Measurements from ENCODE around the gene MED22.

Gene MED22

GRCh38 chr9:133355881-133356357 lies 8.0 kb upstream of the MED22 start:
- peak; percentile 65 for DNase-seq (ENCODE audit: low spot score)

DNA sequence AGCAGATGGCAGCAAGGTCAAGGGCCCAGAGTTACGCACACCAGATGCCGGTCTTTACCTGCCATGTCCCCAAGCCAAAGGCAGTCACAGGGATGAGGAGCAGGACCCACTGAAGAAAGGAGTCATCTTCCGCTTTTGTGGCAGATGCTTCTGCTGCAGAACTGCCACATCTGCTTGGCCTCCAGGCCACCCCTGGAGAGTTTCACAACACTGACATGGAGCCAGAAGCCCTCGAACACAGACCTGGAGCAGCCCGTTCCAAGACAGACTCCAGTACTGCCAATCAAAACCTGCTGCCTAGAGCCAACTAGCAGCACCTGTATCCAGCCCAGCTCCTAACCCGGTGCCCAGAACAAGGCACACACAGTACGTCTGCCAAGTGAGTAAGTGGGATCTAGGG lies 6.8 kb upstream of the MED22 start:
- peak; percentile 27 for DNase-seq (ENCODE audit: low spot score)

DNA sequence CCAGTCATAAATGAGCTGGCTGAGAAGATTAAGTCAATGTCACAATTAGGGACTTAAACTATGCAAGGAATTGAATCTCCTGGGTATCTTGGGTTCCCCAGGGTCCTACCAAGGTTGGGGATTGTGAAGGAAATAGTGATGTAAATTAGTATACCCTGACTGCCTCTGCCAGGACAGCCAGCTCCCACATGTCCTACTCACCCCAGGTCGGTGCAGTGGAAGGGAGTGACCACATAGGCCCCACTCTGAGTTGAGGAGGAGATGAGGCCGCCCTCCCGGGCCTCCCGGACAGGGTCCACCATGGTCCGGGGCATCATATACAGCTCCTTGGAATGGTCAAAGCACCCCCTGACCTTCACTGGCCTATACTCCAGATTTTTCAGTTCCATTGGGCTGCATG lies 5.6 kb upstream of the MED22 start:
- no peak for DNase-seq (ENCODE audit: low spot score)

DNA sequence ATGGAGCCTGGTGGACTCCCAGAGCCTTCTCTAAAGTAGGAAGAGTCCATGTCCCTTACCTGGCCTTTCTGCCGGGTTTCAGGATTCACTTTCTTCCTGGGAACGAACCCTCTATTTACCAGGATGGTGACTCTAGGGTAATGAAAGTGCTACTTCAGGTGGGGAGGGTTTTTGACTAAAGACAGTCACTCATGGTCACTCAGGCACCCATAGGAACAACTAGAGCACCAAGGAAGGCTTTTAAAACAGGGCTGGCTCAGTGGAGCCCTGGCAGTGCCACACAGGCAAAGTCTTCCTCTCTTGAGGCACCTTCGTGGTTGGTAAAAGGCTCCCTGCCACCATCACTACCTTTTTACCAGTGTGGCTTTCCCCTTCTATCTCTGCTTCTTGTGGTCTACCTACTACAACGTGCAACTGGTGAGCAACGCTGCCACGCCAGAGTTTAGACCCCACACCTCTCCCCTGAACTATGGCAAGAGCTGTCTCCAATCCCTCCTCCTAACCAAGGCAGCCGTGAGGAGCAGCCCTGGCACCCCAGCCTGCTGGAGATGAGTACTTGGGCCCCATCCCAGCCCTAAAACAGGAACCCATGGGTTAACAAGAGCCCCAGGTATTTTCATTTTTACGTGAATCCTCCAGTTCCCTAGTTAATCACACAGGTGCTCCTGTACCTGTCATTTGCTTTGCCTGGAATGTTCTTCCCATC lies 4.9 kb upstream of the MED22 start:
- DNase-seq (ENCODE audit: low spot score): no peak

DNA sequence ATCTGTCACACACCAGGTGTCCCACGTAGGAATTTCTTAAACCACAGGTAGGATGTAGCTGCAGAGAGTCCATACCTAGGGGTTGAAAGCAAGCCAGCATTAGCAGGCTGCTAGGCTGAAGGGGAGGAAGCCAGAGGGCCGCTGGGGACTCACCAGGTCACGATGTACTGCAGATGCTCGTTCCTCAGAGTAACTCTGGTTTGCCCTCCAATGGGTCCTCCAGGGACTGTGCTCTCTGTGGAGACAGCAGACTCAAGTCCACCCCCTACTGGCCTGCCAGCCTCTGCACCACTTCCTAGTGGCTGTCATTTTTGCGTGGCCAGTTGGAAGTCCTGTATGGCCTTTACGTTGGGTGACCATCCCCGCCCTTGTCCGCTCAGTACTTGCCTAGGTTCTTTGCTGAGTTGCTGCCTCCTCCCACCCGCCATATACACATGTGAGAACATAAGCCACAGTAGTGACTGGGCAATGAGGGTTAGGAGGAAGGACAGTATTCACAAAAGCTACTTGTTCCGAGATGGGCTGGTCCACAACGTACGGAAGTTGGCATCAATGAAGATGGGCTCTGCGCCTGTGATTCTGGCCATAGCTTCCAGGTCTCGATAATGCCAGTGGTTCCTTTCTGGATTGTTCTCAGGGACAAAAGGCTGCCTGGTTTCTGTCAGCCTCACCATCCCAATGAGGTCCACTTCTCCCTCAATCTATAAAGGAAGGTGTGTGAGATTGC lies 4.1 kb upstream of the MED22 start:
- peak; percentile 80 for DNase-seq (ENCODE audit: low spot score)

GRCh38 chr9:133351526-133351907 lies 3.6 kb upstream of the MED22 start:
- no peak for DNase-seq (ENCODE audit: low spot score)

- DNase-seq (ENCODE audit: low spot score): no peak
These were observed 2.2 kb upstream of the MED22 start for GRCh38 chr9:133349965-133350616.

DNA sequence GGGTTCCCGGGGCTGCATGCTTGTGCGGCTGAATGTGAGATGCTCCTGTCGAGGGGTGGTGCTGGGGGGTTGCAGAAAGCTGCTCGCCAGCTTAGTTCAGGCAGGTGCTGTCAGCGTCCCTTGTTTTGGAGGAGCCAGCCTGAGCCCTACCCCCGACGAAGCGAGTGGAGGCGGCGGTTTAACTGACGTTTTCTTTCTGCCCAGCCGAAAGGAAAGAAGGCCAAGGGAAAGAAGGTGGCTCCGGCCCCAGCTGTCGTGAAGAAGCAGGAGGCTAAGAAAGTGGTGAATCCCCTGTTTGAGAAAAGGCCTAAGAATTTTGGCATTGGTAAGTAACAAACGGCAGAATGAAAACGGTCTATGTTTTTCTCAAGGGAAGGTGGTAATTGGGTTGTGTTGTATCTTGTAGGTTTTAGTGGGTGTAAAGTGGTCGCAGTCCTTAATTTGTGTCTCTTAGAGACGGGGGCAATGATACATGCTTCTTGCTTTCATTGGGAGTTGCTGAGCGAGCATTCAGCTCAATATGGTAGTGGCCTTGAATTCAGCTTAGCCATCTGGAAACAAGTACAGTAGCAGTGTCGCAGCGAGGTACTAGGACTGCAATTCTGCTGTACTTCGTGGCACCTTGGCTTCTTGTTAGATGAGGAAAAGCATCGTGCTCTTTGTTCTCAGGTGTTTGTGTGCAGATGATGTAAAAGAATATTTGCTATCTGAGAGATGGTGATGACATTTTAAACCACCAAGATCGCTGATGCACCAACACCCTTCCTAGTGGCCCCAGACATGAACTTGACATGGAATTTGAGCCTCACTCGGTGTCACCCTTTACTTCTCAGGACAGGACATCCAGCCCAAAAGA lies 1.0 kb upstream of the MED22 start:
- DNase-seq (ENCODE audit: low spot score): no peak

- peak; percentile 41 for DNase-seq (ENCODE audit: low spot score)
These were observed 381 bp downstream of the MED22 start for GRCh38 chr9:133347515-133347984.

GRCh38 chr9:133346021-133346785 lies 1.7 kb downstream of the MED22 start:
- DNase-seq (ENCODE audit: low spot score): no peak

GRCh38 chr9:133345596-133345995 lies 2.3 kb downstream of the MED22 start:
- DNase-seq (ENCODE audit: low spot score): no peak

DNA sequence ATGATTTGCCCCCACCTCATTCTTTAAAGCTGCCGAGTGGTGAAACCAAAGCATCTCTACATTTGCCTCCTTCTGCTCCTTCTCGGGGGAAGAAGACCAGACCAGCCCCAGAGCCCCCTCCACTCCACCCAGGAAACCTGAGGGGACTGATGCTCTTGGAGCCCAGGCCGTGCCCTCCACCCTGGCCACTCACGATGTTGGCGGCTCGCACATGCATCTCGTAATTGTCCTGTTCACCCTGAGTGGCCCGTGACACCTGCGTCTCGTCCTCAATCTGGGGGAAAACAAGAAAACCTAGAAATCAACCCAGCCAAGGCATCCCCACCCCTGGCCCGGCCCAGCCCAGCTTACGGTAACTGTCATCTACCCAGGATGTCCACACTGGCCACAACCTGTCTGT lies 3.0 kb downstream of the MED22 start:
- DNase-seq (ENCODE audit: low spot score): no peak

DNA sequence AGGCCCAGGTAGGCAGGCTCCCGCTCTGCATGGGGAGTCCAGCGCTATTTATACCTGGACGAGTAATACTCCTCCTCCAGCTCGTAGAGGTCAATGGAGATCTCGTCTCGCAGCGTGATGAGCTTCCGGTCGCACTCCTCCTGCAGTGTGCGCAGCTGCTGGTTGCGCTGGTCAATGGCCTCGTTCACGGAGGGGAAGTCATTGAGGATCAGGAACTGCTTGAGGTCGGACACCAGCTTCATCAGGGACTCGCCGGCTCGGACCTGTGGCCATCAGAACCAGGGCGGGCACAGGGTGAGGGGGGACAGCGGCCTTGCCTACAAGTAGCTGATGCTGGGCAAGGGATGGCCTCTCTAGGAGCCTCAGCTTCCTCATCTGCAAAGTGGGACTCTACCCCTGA lies 3.9 kb downstream of the MED22 start:
- DNase-seq (ENCODE audit: low spot score): no peak

GRCh38 chr9:133342570-133342969 lies 5.4 kb downstream of the MED22 start:
- peak; percentile 43 for DNase-seq (ENCODE audit: low spot score)

- DNase-seq (ENCODE audit: low spot score): no peak
These were observed 5.9 kb downstream of the MED22 start for GRCh38 chr9:133342069-133342406.

- no peak for DNase-seq (ENCODE audit: low spot score)
These were observed 6.4 kb downstream of the MED22 start for GRCh38 chr9:133341369-133342068.

DNA sequence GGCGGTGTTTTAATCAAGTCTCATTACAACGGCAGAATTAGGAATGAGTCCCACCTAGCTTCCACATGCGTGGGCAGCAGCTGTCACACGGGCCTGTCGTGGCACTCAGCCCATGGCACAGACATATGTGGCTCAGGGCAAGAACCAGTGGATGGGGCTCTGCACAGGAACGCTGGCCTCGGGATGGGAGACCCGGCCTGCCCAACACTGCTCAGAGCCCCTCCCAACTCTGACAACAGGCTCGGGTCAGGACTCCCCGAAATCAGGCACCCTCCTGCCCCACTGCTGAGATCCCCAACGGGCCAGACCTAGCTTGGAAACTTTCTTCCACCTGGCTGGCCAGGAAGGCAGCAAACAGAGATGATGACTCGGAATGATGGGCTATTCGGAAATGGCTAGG lies 7.0 kb downstream of the MED22 start:
- no peak for DNase-seq (ENCODE audit: low spot score)

DNA sequence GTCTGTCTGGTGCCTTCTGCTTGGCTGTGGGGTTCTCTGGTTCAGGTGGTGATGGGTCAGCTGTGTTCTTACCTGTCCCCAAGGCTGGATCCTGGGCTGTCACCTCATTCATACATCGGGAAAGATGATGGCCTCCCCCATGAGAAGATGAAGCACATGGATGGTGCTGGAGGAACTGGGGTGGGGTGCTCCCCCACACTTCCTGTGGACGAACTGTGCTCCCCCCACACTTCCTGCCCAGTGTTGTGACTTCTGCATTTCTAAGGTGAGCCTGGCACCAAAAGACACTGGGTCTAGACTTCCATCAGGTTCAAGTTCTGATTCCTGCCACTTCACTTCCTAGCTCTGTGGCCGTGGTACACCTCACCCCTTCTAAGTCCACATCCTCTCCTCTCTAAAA lies 7.7 kb downstream of the MED22 start:
- no peak for DNase-seq (ENCODE audit: low spot score)

DNA sequence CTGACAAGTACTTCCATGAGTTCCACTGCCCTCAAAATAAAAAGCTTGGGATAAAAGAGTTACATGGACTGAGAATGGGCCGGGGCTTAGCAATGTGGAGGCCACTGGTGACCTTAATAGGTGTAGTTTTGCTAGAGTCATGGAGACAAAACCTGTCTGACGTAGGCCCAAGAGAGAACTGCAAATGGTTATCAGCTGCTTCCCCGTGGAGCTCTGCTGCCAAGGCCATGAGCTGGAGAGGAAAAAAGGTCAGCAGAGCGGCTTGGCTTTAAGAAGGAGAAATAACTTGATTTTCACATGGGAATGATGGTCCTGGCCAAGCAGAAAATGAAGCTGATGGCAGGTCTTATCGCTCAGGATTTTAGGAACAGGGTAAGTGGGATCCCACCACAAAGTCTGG lies 8.3 kb downstream of the MED22 start:
- no peak for DNase-seq (ENCODE audit: low spot score)

DNA sequence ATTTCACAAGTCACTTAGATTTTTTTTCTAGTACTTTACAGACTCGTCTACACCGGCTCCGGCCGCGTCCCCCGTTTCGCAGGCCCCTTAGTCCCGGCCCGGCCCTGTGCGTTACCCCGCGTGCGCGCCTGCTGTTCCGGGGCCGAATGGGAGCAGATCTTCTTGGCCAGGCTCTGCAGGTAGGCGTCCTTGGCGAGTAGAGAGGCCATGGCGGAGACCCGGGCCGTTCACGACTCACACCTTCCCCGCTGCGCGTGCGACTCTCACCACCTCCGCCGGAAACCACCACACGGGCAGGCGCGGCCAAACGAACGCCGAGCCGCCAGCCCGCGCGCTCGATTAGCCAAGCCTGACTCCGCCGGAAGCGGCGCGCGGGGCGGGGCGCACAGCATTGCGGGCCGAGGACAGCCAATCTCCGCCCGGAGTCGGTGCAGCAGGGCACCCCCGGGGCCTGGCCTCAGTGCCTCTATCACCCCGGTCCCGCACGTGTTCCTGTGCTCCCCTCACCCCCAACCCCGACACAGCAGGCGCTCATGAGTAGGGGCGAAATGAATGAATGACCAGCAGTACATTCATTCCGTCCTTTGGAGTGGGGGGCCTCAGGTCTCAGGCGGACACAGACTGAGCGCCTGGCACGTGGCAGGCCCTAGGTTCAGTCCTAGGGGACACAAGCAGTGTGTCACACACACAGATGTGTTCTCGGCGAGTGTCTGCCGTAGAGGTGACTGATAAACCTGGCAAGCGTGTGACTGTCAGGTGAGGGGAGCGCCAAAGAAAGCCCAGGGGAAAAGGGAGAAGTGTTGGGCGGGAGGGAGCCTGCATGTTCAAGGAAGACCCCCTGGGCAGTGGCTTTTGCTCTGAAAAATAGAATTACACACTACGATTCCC lies 11.8 kb downstream of the MED22 start, which contains the start of gene SURF6:
SURF6 (minus strand) TSS at position 265 of the 888 bp plus-strand sequence; CDS start at position 209, 56 bp downstream.
- peak; percentile 94 for DNase-seq (ENCODE audit: low spot score)

All from NAMALWA (cell line).